ENCODE measurements around the gene SGSM1. TPM values are rescaled to one million over a fixed set of nuclear protein-coding genes. Genes with fewer than 3 reads are reported as not detected.

Gene SGSM1
- total and polyA plus RNA-seq, 10 of the 15 experiments (the other 5 are each of a cell fraction or from before 2014, with no cell fraction given): not detected

- Histone ChIP-seq H3K36me3 (ENCODE audit: control insufficient read depth in 2 of 2, insufficient read depth in 2 of 2, low read length in 1 of 2) (no peaks in the 10 kb centered on the region), H3K4me2 (ENCODE audit: control insufficient read depth, insufficient read depth) (peak overlapping the region; percentile 93), H2AFZ (ENCODE audit: control insufficient read depth, low read depth, low read length) (peak overlapping the region; percentile 88; the same call in 1 of the 2 replicates), H3K27ac (ENCODE audit: control insufficient read depth, insufficient read depth) (no peak overlapping the region), H3K4me3 (peak overlapping the region; percentile 55; the same call in 1 of the 2 replicates), H3K9me3 (replicated peaks; ENCODE audit: control insufficient read depth, insufficient read depth, low read length) (no peaks in the 10 kb centered on the region), H4K20me1 (ENCODE audit: control insufficient read depth, insufficient read depth) (no peaks in the 10 kb centered on the region; the same call in 1 of the 2 replicates), H3K79me2 (ENCODE audit: control insufficient read depth, insufficient read depth, low read length) (no peaks in the 10 kb centered on the region), H3K27me3 (replicated peaks in 1 of 2; ENCODE audit: control insufficient read depth in 2 of 2, insufficient read depth in 2 of 2, low read length in 1 of 2) (peaks cover 0 to 4% of the 10 kb centered on the region in 2 experiments), H3K4me1 (ENCODE audit: control insufficient read depth, insufficient read depth, low read length) (no peaks in the 10 kb centered on the region), H3K9ac (ENCODE audit: control insufficient read depth, insufficient read depth, low read length) (no peak overlapping the region)
- in situ Hi-C loops (cut with MboI): no loop called here
- TF ChIP-seq YY1 (IDR thresholded peaks at IDR 0.05; ENCODE audit: low read depth, low read length): no peak
- peak; percentile 13 for TF ChIP-seq USF1 (IDR thresholded peaks at IDR 0.05; ENCODE audit: borderline replicate concordance, extremely low read length, insufficient read depth, low read depth, low read length)
- peak; percentile 12; the same call in 1 of the 2 replicates for TF ChIP-seq LARP7 (IDR thresholded peaks at IDR 0.05)
- 0 out of 2 replicates have a peak, but pooled peaks have one; percentile 11 for TF ChIP-seq IKZF1 (conservative IDR thresholded peaks at IDR 0.05)
- no peak for FAIRE-seq
- POLR2A ChIA-PET: no interaction called here
- CTCF ChIA-PET: no interaction called here
- RAD21 ChIA-PET (ENCODE audit: unreplicated experiment): no interaction called here
- intact Hi-C loops (cut with micrococcal nuclease; ENCODE audit: unreplicated experiment): loop anchor here (1.0 kb wide), 1 partner anchor 95 kb away; no protein-coding TSS in a partner anchor
- 17% methylated on average over 27 of the region's 35 CpGs for WGBS (ENCODE audit: insufficient coverage, insufficient replicate concordance, low lambda C conversion rate, missing lambda C conversion rate)
- no TSS peak for BruUV-seq (replicated peaks)
- SMC1A ChIA-PET (ENCODE audit: uncharacterized antibody, unreplicated experiment): no interaction called here
- no peak for DNase-seq (ENCODE audit: low read depth, low spot score)
- no peak for ATAC-seq
Observed at GRCh38 chr22:24952837-24953383, 146.9 kb downstream of the SGSM1 start.

- FAIRE-seq (no peak), DNase-seq (ENCODE audit: low read depth, low spot score) (no peak), ATAC-seq (no peak)
- no peak overlapping the region for H3K27ac ChIP-seq (ENCODE audit: control insufficient read depth, insufficient read depth)
- in situ Hi-C loops (cut with MboI) (no loop called here), intact Hi-C loops (cut with micrococcal nuclease; ENCODE audit: unreplicated experiment) (no loop called here)
- no peaks in the 10 kb centered on the region for H3K36me3 ChIP-seq (ENCODE audit: control insufficient read depth in 2 of 2, insufficient read depth in 2 of 2, low read length in 1 of 2)
- RAD21 ChIA-PET (ENCODE audit: unreplicated experiment): no interaction called here
- H3K4me3 ChIP-seq: no peak overlapping the region
- no peak overlapping the region for H3K9ac ChIP-seq (ENCODE audit: control insufficient read depth, insufficient read depth, low read length)
- BruUV-seq (replicated peaks): no TSS peak
- WGBS (ENCODE audit: insufficient coverage, insufficient replicate concordance, low lambda C conversion rate, missing lambda C conversion rate): 49% methylated on average over 20 of the region's 47 CpGs
- H2AFZ ChIP-seq (ENCODE audit: control insufficient read depth, low read depth, low read length): no peak overlapping the region
- H3K79me2 ChIP-seq (ENCODE audit: control insufficient read depth, insufficient read depth, low read length): no peaks in the 10 kb centered on the region
- CTCF ChIA-PET: no interaction called here
- POLR2A ChIA-PET: no interaction called here
- no peaks in the 10 kb centered on the region for H3K9me3 ChIP-seq (replicated peaks; ENCODE audit: control insufficient read depth, insufficient read depth, low read length)
- H3K4me1 ChIP-seq (ENCODE audit: control insufficient read depth, insufficient read depth, low read length): no peaks in the 10 kb centered on the region
- SMC1A ChIA-PET (ENCODE audit: uncharacterized antibody, unreplicated experiment): no interaction called here
- H3K4me2 ChIP-seq (ENCODE audit: control insufficient read depth, insufficient read depth): no peak overlapping the region
- H3K27me3 ChIP-seq (replicated peaks in 1 of 2; ENCODE audit: control insufficient read depth in 2 of 2, insufficient read depth in 2 of 2, low read length in 1 of 2): peaks cover 0 to 4% of the 10 kb centered on the region in 2 experiments
- H4K20me1 ChIP-seq (ENCODE audit: control insufficient read depth, insufficient read depth): no peaks in the 10 kb centered on the region; the same call in 1 of the 2 replicates
- TF ChIP-seq TBL1XR1 (IDR thresholded peaks at IDR 0.05; ENCODE audit: low read depth, low read length) (no peak), SIN3A (IDR thresholded peaks at IDR 0.05; ENCODE audit: low read depth, low read length) (no peak), PRDM15 (CRISPR knock-in tag; IDR thresholded peaks at IDR 0.05) (no peak), IRF5 (IDR thresholded peaks at IDR 0.05; ENCODE audit: borderline replicate concordance) (no peak), FOXM1 (IDR thresholded peaks at IDR 0.05; ENCODE audit: low read depth, low read length) (no peak), RFX5 (IDR thresholded peaks at IDR 0.05; ENCODE audit: low read depth, low read length) (no peak), MTA2 (IDR thresholded peaks at IDR 0.05; ENCODE audit: low read depth) (no peak)
Observed at GRCh38 chr22:24953384-24954113, 147.5 kb downstream of the SGSM1 start.

All from GM12878 (cell line).